ENCODE results near the gene L3MBTL3. TPM values are rescaled to one million over a fixed set of nuclear protein-coding genes. Genes with fewer than 3 reads are reported as not detected.

The L3MBTL3 gene
- total RNA-seq, 1 experiment from 2014 or later, result 31.5 TPM

- TF ChIP-seq REST (IDR thresholded peaks at IDR 0.05; ENCODE audit: low read depth) (no peak), SP1 (IDR thresholded peaks at IDR 0.05; ENCODE audit: low read depth) (peak; percentile 42; the same call in 1 of the 2 replicates), POLR2A (IDR thresholded peaks at IDR 0.05; ENCODE audit: borderline replicate concordance, extremely low read depth, insufficient read depth, insufficient read length) (no peak), ZNF274 (IDR thresholded peaks at IDR 0.05; ENCODE audit: low read depth, low read length) (no peak), TCF7L2 (IDR thresholded peaks at IDR 0.05; ENCODE audit: borderline replicate concordance, extremely low read depth, insufficient read depth, insufficient read length) (no peak), SRF (IDR thresholded peaks at IDR 0.05; ENCODE audit: low read depth) (no peak; the same call in 1 of the 2 replicates)
Observed at GRCh38 chr6:130178692-130179091, 160.3 kb downstream of the L3MBTL3 start (continued).

GRCh38 chr6:130182466-130182865 lies 164.1 kb downstream of the L3MBTL3 start:
- Histone ChIP-seq H3K27ac (ENCODE audit: low read depth, low read length) (no peak overlapping the region), H3K79me2 (ENCODE audit: insufficient read depth, low read length) (no peaks in the 10 kb centered on the region), H3K9ac (ENCODE audit: low read length) (no peak overlapping the region), H3K36me3 (ENCODE audit: control insufficient read depth in 1 of 2, insufficient read depth in 2 of 2, low read length in 2 of 2) (no peaks in the 10 kb centered on the region), H3K9me2 (ENCODE audit: insufficient read depth) (no peaks in the 10 kb centered on the region), H2AFZ (ENCODE audit: low read depth, low read length, poor library complexity, severe bottlenecking) (no peak overlapping the region), H4K20me1 (ENCODE audit: insufficient read depth) (no peaks in the 10 kb centered on the region), H3K9me3 (ENCODE audit: control insufficient read depth in 1 of 2, insufficient read depth in 1 of 2, low read depth in 1 of 2, low read length in 2 of 2) (no peaks in the 10 kb centered on the region), H3K4me2 (ENCODE audit: low read length) (no peak overlapping the region), H3K4me1 (ENCODE audit: control insufficient read depth in 1 of 2, insufficient read depth in 2 of 2, low read length in 2 of 2) (peaks cover 11 to 13% of the 10 kb centered on the region in 2 experiments), H3K27me3 (ENCODE audit: insufficient read depth, low read length) (no peaks in the 10 kb centered on the region), H3K4me3 (replicated peaks in 1 of 2; ENCODE audit: low read depth in 1 of 2, low read length in 2 of 2) (no peak overlapping the region)
- no peak for DNase-seq (ENCODE audit: low read depth, low spot score)
- ChIA-PET CTCF (no interaction called here), RAD21 (ENCODE audit: low non-redundant PET in 1 of 2, low total read pairs in 2 of 2, uncharacterized antibody in 2 of 2, unreplicated experiment in 2 of 2) (no interaction called here), POLR2A (no interaction called here)
- intact Hi-C loops (cut with micrococcal nuclease), result no loop called here
- no peak for ATAC-seq
- no TSS peak for BruUV-seq (replicated peaks)
- TF ChIP-seq RAD21 (IDR thresholded peaks at IDR 0.05; ENCODE audit: low read depth), result no peak
- no peak for TF ChIP-seq JUND (IDR thresholded peaks at IDR 0.05)
- TF ChIP-seq SIN3A (IDR thresholded peaks at IDR 0.05; ENCODE audit: low read depth), result no peak
- no peak for TF ChIP-seq YY1 (IDR thresholded peaks at IDR 0.05; ENCODE audit: extremely low read depth, insufficient replicate concordance, low read depth, low read length)
- TF ChIP-seq EZH2phosphoT487 (IDR thresholded peaks at IDR 0.05; ENCODE audit: borderline replicate concordance), result no peak
- TF ChIP-seq POLR2AphosphoS5 (IDR thresholded peaks at IDR 0.05; ENCODE audit: low read depth, low read length), result no peak
- TF ChIP-seq TCF7L2 (IDR thresholded peaks at IDR 0.05; ENCODE audit: borderline replicate concordance, extremely low read depth, insufficient read depth, insufficient read length), result no peak
- no peak for TF ChIP-seq ZNF274 (IDR thresholded peaks at IDR 0.05; ENCODE audit: low read depth, low read length)
- no peak for TF ChIP-seq POLR2A (IDR thresholded peaks at IDR 0.05; ENCODE audit: borderline replicate concordance, extremely low read depth, insufficient read depth, insufficient read length)
- no peak for TF ChIP-seq ATF3 (IDR thresholded peaks at IDR 0.05)
- TF ChIP-seq MAX (IDR thresholded peaks at IDR 0.05), result no peak
- TF ChIP-seq FOSL1 (IDR thresholded peaks at IDR 0.05; ENCODE audit: low read depth), result no peak
- TF ChIP-seq CEBPB (IDR thresholded peaks at IDR 0.05; ENCODE audit: low read depth), result no peak
- TF ChIP-seq SRF (IDR thresholded peaks at IDR 0.05; ENCODE audit: low read depth), result no peak
- TF ChIP-seq REST (IDR thresholded peaks at IDR 0.05; ENCODE audit: low read depth), result no peak

Measured in HCT116 (cell line).